Uterus (tissue), 2 donors: ENCODE data around the gene TMCO4.

Experiments used
- CTCF ChIP-seq, 4 experiments: fragments of 200-600 bp in 2 of 4; fragments of 450-650 bp in 2 of 4; sonication (generic) in 2 of 4; IDR thresholded peaks; one replicate each; pipeline ENCODE4 v1.5.1; 2016 to 2019; ENCODE audit warnings: antibody characterized with exemption in 4 of 4, mild to moderate bottlenecking in 2 of 4, moderate library complexity in 1 of 4
- POLR2A ChIP-seq, 2 donors: fragments of 450-650 bp; IDR thresholded peaks; one replicate each; pipeline ENCODE4 v1.6.1; 2016; ENCODE audit warnings: antibody characterized with exemption in 2 of 2, mild to moderate bottlenecking in 1 of 2, moderate library complexity in 1 of 2

- TF ChIP-seq CTCF (IDR thresholded peaks at IDR 0.05) (no peak), POLR2A (IDR thresholded peaks at IDR 0.05) (no peak)
Observed at GRCh38 chr1:19706136-19706535, 93.6 kb downstream of the TMCO4 start.
